ENCODE data around the gene ARF5. TPM values are rescaled to one million over a fixed set of nuclear protein-coding genes. Genes with fewer than 3 reads are reported as not detected.

ARF5 gene
- total RNA-seq, 1 experiment from 2014 or later, result 172 TPM

DNA sequence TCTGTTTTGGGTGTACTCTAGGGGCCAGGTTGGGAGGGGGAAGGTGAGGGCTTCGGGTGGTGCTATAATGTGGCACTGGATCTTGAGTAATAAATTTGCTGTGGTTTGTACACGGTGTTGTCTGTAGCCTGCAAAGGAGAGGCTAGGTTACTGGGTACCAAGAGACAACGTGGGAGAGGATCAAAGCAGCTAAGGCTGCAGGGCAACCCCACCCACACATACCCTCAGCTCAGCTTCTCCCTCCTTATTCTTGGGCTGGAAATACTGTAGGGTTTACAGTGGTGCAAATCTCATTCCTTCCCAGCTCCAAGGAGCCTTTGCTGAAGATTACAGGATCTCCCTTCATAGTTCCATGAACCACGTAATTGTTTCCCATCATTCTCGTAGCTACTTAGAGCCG lies 3.4 kb downstream of the ARF5 start:
- ChIA-PET POLR2A (no interaction called here), CTCF (interaction anchor here (0.5 kb wide), 1 partner anchor 38 kb away, joined by 3 read pairs; no protein-coding TSS in a partner anchor)
- H3K4me1 ChIP-seq, result peaks cover 16% of the 10 kb centered on the region
- no peak overlapping the region for H3K4me3 ChIP-seq (ENCODE audit: low read depth, low read length)
- H3K36me3 ChIP-seq (ENCODE audit: control insufficient read depth, insufficient read depth, low read length), result 0 out of 2 replicates have a peak, but pooled peaks cover 1% of the 10 kb centered on the region
- BruUV-seq (replicated peaks), result no TSS peak
- Mint-ChIP-seq H3K4me3 (ENCODE audit: unreplicated experiment) (no peak overlapping the region), H3K36me3 (ENCODE audit: insufficient read depth, unreplicated experiment) (peaks cover 38% of the 10 kb centered on the region), H3K4me1 (ENCODE audit: low read depth, unreplicated experiment) (peaks cover 7% of the 10 kb centered on the region), H3K27ac (ENCODE audit: unreplicated experiment) (no peak overlapping the region), H3K27me3 (ENCODE audit: insufficient read depth, unreplicated experiment) (no peaks in the 10 kb centered on the region), H3K9me3 (ENCODE audit: unreplicated experiment) (no peaks in the 10 kb centered on the region)
- no peak for DNase-seq
- TF ChIP-seq, protein P1, sequence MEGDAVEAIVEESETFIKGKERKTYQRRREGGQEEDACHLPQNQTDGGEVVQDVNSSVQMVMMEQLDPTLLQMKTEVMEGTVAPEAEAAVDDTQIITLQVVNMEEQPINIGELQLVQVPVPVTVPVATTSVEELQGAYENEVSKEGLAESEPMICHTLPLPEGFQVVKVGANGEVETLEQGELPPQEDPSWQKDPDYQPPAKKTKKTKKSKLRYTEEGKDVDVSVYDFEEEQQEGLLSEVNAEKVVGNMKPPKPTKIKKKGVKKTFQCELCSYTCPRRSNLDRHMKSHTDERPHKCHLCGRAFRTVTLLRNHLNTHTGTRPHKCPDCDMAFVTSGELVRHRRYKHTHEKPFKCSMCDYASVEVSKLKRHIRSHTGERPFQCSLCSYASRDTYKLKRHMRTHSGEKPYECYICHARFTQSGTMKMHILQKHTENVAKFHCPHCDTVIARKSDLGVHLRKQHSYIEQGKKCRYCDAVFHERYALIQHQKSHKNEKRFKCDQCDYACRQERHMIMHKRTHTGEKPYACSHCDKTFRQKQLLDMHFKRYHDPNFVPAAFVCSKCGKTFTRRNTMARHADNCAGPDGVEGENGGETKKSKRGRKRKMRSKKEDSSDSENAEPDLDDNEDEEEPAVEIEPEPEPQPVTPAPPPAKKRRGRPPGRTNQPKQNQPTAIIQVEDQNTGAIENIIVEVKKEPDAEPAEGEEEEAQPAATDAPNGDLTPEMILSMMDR (IDR thresholded peaks at IDR 0.05; ENCODE audit: insufficient read depth in 1 of 2, low read depth in 1 of 2, low read length in 1 of 2, severe bottlenecking in 1 of 2, unreplicated experiment in 1 of 2), result no peak
- no peaks in the 10 kb centered on the region for H3K9me3 ChIP-seq
- no peaks in the 10 kb centered on the region for H3K27me3 ChIP-seq (replicated peaks; ENCODE audit: control insufficient read depth, insufficient read depth, low read length)
- intact Hi-C loops (cut with micrococcal nuclease; ENCODE audit: unreplicated experiment), result no loop called here

DNA sequence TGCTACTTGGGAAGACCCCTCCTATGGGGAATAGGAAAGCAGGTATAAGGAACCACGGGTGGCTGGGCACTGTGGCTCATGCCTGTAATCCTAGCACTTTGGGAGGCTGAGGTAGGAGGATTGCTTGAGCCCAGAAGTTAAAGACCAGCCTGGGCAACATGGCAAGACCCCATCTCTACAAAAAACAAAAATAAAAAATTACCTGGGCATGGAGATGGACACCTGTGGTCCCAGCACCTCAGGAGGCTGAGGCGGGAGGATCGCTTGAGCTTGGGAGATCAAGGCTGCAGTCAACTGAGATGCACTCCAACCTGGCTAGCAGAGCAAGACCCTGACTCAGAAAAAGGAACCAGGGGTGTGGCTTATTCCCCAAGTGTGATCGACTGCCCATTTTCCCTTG lies 4.3 kb downstream of the ARF5 start:
- Mint-ChIP-seq H3K4me1 (ENCODE audit: low read depth, unreplicated experiment) (peaks cover 6% of the 10 kb centered on the region), H3K4me3 (ENCODE audit: unreplicated experiment) (no peak overlapping the region), H3K36me3 (ENCODE audit: insufficient read depth, unreplicated experiment) (peaks cover 38% of the 10 kb centered on the region), H3K27me3 (ENCODE audit: insufficient read depth, unreplicated experiment) (peaks cover 2% of the 10 kb centered on the region), H3K27ac (ENCODE audit: unreplicated experiment) (no peak overlapping the region), H3K9me3 (ENCODE audit: unreplicated experiment) (no peaks in the 10 kb centered on the region)
- Histone ChIP-seq H3K27me3 (replicated peaks; ENCODE audit: control insufficient read depth, insufficient read depth, low read length) (no peaks in the 10 kb centered on the region), H3K4me3 (ENCODE audit: low read depth, low read length) (no peak overlapping the region), H3K36me3 (ENCODE audit: control insufficient read depth, insufficient read depth, low read length) (0 out of 2 replicates have a peak, but pooled peaks cover 1% of the 10 kb centered on the region), H3K4me1 (peaks cover 14% of the 10 kb centered on the region), H3K9me3 (no peaks in the 10 kb centered on the region)
- no peak for DNase-seq
- no TSS peak for BruUV-seq (replicated peaks)
- intact Hi-C loops (cut with micrococcal nuclease; ENCODE audit: unreplicated experiment), result no loop called here
- POLR2A ChIA-PET, result no interaction called here
- TF ChIP-seq, protein P1 (IDR thresholded peaks at IDR 0.05; ENCODE audit: insufficient read depth in 1 of 2, low read depth in 1 of 2, low read length in 1 of 2, severe bottlenecking in 1 of 2, unreplicated experiment in 1 of 2), result no peak
- CTCF ChIA-PET, result no interaction called here

DNA sequence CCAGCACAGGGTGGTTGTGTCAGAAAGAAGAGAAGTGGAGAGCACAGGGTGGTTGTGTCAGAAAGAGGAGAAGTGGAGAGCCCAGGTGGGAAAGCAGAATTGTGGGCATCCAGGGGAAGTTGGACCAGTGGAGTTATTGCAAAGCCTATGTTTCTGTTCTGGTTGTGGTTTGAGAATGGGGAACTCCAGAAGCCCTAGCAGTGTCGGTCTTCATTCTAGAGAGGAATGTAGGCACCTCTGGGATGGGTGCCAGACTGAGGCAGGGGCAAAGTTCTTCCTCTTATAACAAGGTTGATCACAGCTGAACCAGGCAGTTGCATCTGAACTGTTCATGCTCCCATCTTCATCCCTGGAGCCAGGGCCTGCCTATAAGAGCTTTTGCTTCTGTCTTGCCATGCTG lies 6.3 kb downstream of the ARF5 start:
- no peak for DNase-seq
- peaks cover 29% of the 10 kb centered on the region for H3K36me3 Mint-ChIP-seq (ENCODE audit: insufficient read depth, unreplicated experiment)
- H3K4me3 Mint-ChIP-seq (ENCODE audit: unreplicated experiment), result no peak overlapping the region
- H3K36me3 ChIP-seq (ENCODE audit: control insufficient read depth, insufficient read depth, low read length), result 0 out of 2 replicates have a peak, but pooled peaks cover 1% of the 10 kb centered on the region
- H3K27me3 Mint-ChIP-seq (ENCODE audit: insufficient read depth, unreplicated experiment), result peaks cover 2% of the 10 kb centered on the region
- no TSS peak for BruUV-seq (replicated peaks)
- ChIA-PET CTCF (no interaction called here), POLR2A (no interaction called here)
- peaks cover 3% of the 10 kb centered on the region; the same call in 1 of the 2 replicates for H3K4me1 ChIP-seq
- no peaks in the 10 kb centered on the region for H3K9me3 Mint-ChIP-seq (ENCODE audit: unreplicated experiment)
- intact Hi-C loops (cut with micrococcal nuclease; ENCODE audit: unreplicated experiment), result no loop called here
- no peaks in the 10 kb centered on the region for H3K27me3 ChIP-seq (replicated peaks; ENCODE audit: control insufficient read depth, insufficient read depth, low read length)
- no peaks in the 10 kb centered on the region for H3K9me3 ChIP-seq
- TF ChIP-seq, protein P1 (IDR thresholded peaks at IDR 0.05; ENCODE audit: insufficient read depth in 1 of 2, low read depth in 1 of 2, low read length in 1 of 2, severe bottlenecking in 1 of 2, unreplicated experiment in 1 of 2), result no peak
- peaks cover 4% of the 10 kb centered on the region for H3K4me1 Mint-ChIP-seq (ENCODE audit: low read depth, unreplicated experiment)
- H3K27ac Mint-ChIP-seq (ENCODE audit: unreplicated experiment), result no peak overlapping the region
- H3K4me3 ChIP-seq (ENCODE audit: low read depth, low read length), result no peak overlapping the region

Measured in Caco-2 (cell line).